ENCODE measurements around the gene NTHL1.

Gene NTHL1

GRCh38 chr16:2058420-2058819, 10.8 kb upstream of the NTHL1 start:
- Histone ChIP-seq H3K4me1 (ENCODE audit: control insufficient read depth, insufficient read depth, low read length) (no peaks in the 10 kb centered on the region), H3K9me3 (ENCODE audit: control insufficient read depth, insufficient read depth, low read length) (no peaks in the 10 kb centered on the region), H3K4me3 (ENCODE audit: low read depth, low read length) (no peak overlapping the region), H3K36me3 (ENCODE audit: control insufficient read depth, insufficient read depth, low read length) (peaks cover 27% of the 10 kb centered on the region), H3K27me3 (ENCODE audit: control insufficient read depth, insufficient read depth, low read length) (no peaks in the 10 kb centered on the region), H3K9ac (ENCODE audit: low read depth, low read length) (no peak overlapping the region)

GRCh38 chr16:2057438-2057837, 9.8 kb upstream of the NTHL1 start:
- no peak overlapping the region for H3K4me3 ChIP-seq (ENCODE audit: low read depth, low read length)
- H3K9ac ChIP-seq (ENCODE audit: low read depth, low read length): no peak overlapping the region
- H3K27me3 ChIP-seq (ENCODE audit: control insufficient read depth, insufficient read depth, low read length): no peaks in the 10 kb centered on the region
- H3K4me1 ChIP-seq (ENCODE audit: control insufficient read depth, insufficient read depth, low read length): no peaks in the 10 kb centered on the region
- H3K9me3 ChIP-seq (ENCODE audit: control insufficient read depth, insufficient read depth, low read length): no peaks in the 10 kb centered on the region
- H3K36me3 ChIP-seq (ENCODE audit: control insufficient read depth, insufficient read depth, low read length): peaks cover 31% of the 10 kb centered on the region

GRCh38 chr16:2056681-2057407, 9.2 kb upstream of the NTHL1 start:
- H3K9ac ChIP-seq (ENCODE audit: low read depth, low read length): no peak overlapping the region
- no peaks in the 10 kb centered on the region for H3K27me3 ChIP-seq (ENCODE audit: control insufficient read depth, insufficient read depth, low read length)

GRCh38 chr16:2056077-2056476, 8.4 kb upstream of the NTHL1 start:
- H3K4me1 ChIP-seq (ENCODE audit: control insufficient read depth, insufficient read depth, low read length): no peaks in the 10 kb centered on the region
- no peaks in the 10 kb centered on the region for H3K9me3 ChIP-seq (ENCODE audit: control insufficient read depth, insufficient read depth, low read length)
- peaks cover 26% of the 10 kb centered on the region for H3K36me3 ChIP-seq (ENCODE audit: control insufficient read depth, insufficient read depth, low read length)

More at GRCh38 chr16:2056681-2057407, 9.2 kb upstream of the NTHL1 start:
- no peaks in the 10 kb centered on the region for H3K4me1 ChIP-seq (ENCODE audit: control insufficient read depth, insufficient read depth, low read length)
- no peaks in the 10 kb centered on the region for H3K9me3 ChIP-seq (ENCODE audit: control insufficient read depth, insufficient read depth, low read length)
- peaks cover 26% of the 10 kb centered on the region for H3K36me3 ChIP-seq (ENCODE audit: control insufficient read depth, insufficient read depth, low read length)
- no peak overlapping the region for H3K4me3 ChIP-seq (ENCODE audit: low read depth, low read length)

GRCh38 chr16:2054543-2055245, 7.1 kb upstream of the NTHL1 start:
- Histone ChIP-seq H3K4me3 (ENCODE audit: low read depth, low read length) (no peak overlapping the region), H3K9ac (ENCODE audit: low read depth, low read length) (no peak overlapping the region), H3K27me3 (ENCODE audit: control insufficient read depth, insufficient read depth, low read length) (no peaks in the 10 kb centered on the region), H3K9me3 (ENCODE audit: control insufficient read depth, insufficient read depth, low read length) (no peaks in the 10 kb centered on the region), H3K36me3 (ENCODE audit: control insufficient read depth, insufficient read depth, low read length) (peaks cover 21% of the 10 kb centered on the region), H3K4me1 (ENCODE audit: control insufficient read depth, insufficient read depth, low read length) (no peaks in the 10 kb centered on the region)

More at GRCh38 chr16:2056077-2056476, 8.4 kb upstream of the NTHL1 start:
- H3K4me3 ChIP-seq (ENCODE audit: low read depth, low read length): no peak overlapping the region
- no peak overlapping the region for H3K9ac ChIP-seq (ENCODE audit: low read depth, low read length)
- H3K27me3 ChIP-seq (ENCODE audit: control insufficient read depth, insufficient read depth, low read length): no peaks in the 10 kb centered on the region

- Histone ChIP-seq H3K4me1 (ENCODE audit: control insufficient read depth, insufficient read depth, low read length) (no peaks in the 10 kb centered on the region), H3K4me3 (ENCODE audit: low read depth, low read length) (no peak overlapping the region), H3K36me3 (ENCODE audit: control insufficient read depth, insufficient read depth, low read length) (peaks cover 21% of the 10 kb centered on the region), H3K9me3 (ENCODE audit: control insufficient read depth, insufficient read depth, low read length) (no peaks in the 10 kb centered on the region), H3K27me3 (ENCODE audit: control insufficient read depth, insufficient read depth, low read length) (no peaks in the 10 kb centered on the region), H3K9ac (ENCODE audit: low read depth, low read length) (no peak overlapping the region)
These were observed 6.3 kb upstream of the NTHL1 start for GRCh38 chr16:2053897-2054296.

- H3K4me1 ChIP-seq (ENCODE audit: control insufficient read depth, insufficient read depth, low read length): peaks cover 5% of the 10 kb centered on the region
- no peak overlapping the region for H3K4me3 ChIP-seq (ENCODE audit: low read depth, low read length)
- H3K27me3 ChIP-seq (ENCODE audit: control insufficient read depth, insufficient read depth, low read length): no peaks in the 10 kb centered on the region
- no peaks in the 10 kb centered on the region for H3K9me3 ChIP-seq (ENCODE audit: control insufficient read depth, insufficient read depth, low read length)
- no peak overlapping the region for H3K9ac ChIP-seq (ENCODE audit: low read depth, low read length)
- H3K36me3 ChIP-seq (ENCODE audit: control insufficient read depth, insufficient read depth, low read length): peaks cover 19% of the 10 kb centered on the region
These were observed 5.6 kb upstream of the NTHL1 start for GRCh38 chr16:2053211-2053610.

- Histone ChIP-seq H3K9ac (ENCODE audit: low read depth, low read length) (peak overlapping the region; percentile 92), H3K4me3 (ENCODE audit: low read depth, low read length) (peak overlapping the region; percentile 88), H3K9me3 (ENCODE audit: control insufficient read depth, insufficient read depth, low read length) (no peaks in the 10 kb centered on the region), H3K36me3 (ENCODE audit: control insufficient read depth, insufficient read depth, low read length) (peaks cover 11% of the 10 kb centered on the region), H3K4me1 (ENCODE audit: control insufficient read depth, insufficient read depth, low read length) (peaks cover 5% of the 10 kb centered on the region), H3K27me3 (ENCODE audit: control insufficient read depth, insufficient read depth, low read length) (no peaks in the 10 kb centered on the region)
These were observed 496 bp upstream of the NTHL1 start for GRCh38 chr16:2048116-2048543.

- H3K9ac ChIP-seq (ENCODE audit: low read depth, low read length): peak overlapping the region; percentile 54
- peaks cover 5% of the 10 kb centered on the region for H3K4me1 ChIP-seq (ENCODE audit: control insufficient read depth, insufficient read depth, low read length)
- H3K9me3 ChIP-seq (ENCODE audit: control insufficient read depth, insufficient read depth, low read length): no peaks in the 10 kb centered on the region
- H3K36me3 ChIP-seq (ENCODE audit: control insufficient read depth, insufficient read depth, low read length): peaks cover 11% of the 10 kb centered on the region
- H3K27me3 ChIP-seq (ENCODE audit: control insufficient read depth, insufficient read depth, low read length): no peaks in the 10 kb centered on the region
- H3K4me3 ChIP-seq (ENCODE audit: low read depth, low read length): peak overlapping the region; percentile 88
These were observed 723 bp downstream of the NTHL1 start for GRCh38 chr16:2046893-2047329.

- H3K4me1 ChIP-seq (ENCODE audit: control insufficient read depth, insufficient read depth, low read length): peaks cover 5% of the 10 kb centered on the region
- no peaks in the 10 kb centered on the region for H3K9me3 ChIP-seq (ENCODE audit: control insufficient read depth, insufficient read depth, low read length)
- no peak overlapping the region for H3K9ac ChIP-seq (ENCODE audit: low read depth, low read length)
- no peak overlapping the region for H3K4me3 ChIP-seq (ENCODE audit: low read depth, low read length)
- peaks cover 11% of the 10 kb centered on the region for H3K36me3 ChIP-seq (ENCODE audit: control insufficient read depth, insufficient read depth, low read length)
- no peaks in the 10 kb centered on the region for H3K27me3 ChIP-seq (ENCODE audit: control insufficient read depth, insufficient read depth, low read length)
These were observed 1.4 kb downstream of the NTHL1 start for GRCh38 chr16:2045965-2046892.

- Histone ChIP-seq H3K27me3 (ENCODE audit: control insufficient read depth, insufficient read depth, low read length) (no peaks in the 10 kb centered on the region), H3K9ac (ENCODE audit: low read depth, low read length) (no peak overlapping the region), H3K36me3 (ENCODE audit: control insufficient read depth, insufficient read depth, low read length) (peaks cover 11% of the 10 kb centered on the region), H3K4me3 (ENCODE audit: low read depth, low read length) (no peak overlapping the region), H3K4me1 (ENCODE audit: control insufficient read depth, insufficient read depth, low read length) (peaks cover 5% of the 10 kb centered on the region), H3K9me3 (ENCODE audit: control insufficient read depth, insufficient read depth, low read length) (no peaks in the 10 kb centered on the region)
These were observed 3.1 kb downstream of the NTHL1 start for GRCh38 chr16:2044541-2044940.

Measured in iPS-15b (cell line).